GM19023 (cell line): ENCODE measurements around the gene TYMS.

ENCODE experiments used
- ATAC-seq: cut with Tn5 transposase; IDR thresholded peaks from one replicate; pipeline ENCODE4 v1.9.1; 2021; ENCODE audit warnings: mild to moderate bottlenecking, moderate library complexity; ENCODE audit not compliant: unreplicated experiment

The TYMS gene

DNA sequence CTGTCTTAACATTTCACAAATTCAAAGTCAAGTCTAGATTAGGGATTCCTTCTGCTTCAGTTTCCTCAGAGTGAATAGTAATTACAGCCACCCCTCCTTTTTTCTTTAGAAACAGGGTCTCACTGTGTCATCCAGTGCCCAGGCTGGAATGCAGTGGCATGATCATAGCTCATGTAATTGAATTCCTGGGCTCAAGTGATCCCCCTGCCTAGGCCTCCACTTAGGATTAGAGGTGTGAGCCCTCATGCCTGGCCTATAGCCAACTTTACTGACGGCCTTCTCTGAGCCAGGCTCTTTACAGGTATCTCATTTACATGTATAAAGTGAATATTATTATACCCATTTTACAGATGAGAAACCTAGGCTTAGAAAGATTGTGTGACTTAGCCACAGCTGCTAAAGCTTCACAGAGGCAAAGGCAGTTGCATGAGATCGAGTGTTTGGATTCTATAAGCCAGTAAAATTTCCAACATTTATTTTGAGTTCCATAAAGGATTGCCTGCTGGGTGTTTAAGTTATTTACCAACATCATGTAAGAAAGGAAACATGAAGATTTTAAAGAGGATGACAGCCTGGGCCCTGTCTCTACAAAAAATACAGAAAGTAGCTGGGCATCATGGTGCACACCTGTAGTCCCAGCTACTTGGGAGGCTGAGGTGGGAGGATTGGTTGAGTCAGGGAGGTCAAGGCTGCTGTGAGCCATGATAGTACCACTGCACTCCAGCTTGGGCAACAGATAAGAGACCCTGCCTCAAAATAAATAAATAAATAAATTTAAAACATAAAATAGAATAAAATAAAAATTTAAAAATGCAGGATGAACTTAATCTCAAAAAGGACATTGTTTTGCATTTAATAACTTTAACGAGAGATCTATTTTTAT, 53.2 kb downstream of the TYMS start:
- no peak for ATAC-seq

DNA sequence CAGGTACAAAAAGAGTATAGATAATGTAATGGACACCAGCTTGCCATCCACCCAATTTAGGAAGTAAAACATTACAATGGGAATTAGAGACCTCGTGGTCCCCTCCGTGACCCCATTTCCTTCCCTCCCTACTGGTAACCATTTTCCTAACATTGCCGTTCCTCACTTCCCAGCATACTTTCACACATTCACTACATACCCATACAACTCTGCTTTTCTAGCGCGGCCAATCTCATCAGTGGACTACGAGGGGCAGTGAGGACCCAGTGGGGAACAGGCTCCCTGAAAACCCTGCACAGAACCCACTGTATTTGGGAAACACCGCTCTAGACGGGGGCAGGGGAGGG, 53.8 kb downstream of the TYMS start:
- peak; percentile 7 for ATAC-seq

DNA sequence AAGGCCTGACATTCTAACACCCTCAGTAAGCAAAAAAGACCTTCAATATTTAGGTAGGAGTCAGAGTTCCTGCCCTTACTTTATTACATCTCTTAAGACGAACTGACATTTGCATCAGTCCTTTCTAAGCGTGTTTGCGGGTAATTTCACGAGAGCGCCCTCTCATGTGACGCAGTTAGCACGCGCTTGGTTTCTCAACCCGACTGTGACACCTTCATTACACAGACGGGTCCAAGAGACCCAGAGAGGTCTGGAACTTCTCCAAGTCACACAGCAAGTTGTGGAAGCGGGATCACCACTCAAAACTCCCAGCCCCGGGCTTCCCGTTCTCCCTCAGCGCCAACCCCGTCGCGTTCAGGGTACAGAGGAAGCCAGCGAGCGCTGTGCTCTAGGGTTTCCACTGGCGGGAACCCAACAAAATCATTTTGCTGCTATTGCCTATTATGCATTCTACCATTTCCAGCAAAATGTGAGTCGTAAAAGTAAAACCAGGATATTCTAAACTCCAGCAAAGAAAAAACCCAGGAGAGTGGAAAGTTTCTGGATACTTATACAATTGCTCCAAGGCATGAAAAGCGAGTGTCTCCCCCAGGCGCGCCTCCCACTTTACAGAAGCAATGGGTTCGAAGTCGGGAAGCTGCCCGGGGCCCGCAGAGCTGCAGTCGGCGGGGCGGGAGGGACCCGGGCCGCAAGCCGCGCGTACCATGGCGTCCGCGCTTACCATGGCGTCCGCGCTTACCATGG, 54.4 kb downstream of the TYMS start:
- ATAC-seq: peak; percentile 57

DNA sequence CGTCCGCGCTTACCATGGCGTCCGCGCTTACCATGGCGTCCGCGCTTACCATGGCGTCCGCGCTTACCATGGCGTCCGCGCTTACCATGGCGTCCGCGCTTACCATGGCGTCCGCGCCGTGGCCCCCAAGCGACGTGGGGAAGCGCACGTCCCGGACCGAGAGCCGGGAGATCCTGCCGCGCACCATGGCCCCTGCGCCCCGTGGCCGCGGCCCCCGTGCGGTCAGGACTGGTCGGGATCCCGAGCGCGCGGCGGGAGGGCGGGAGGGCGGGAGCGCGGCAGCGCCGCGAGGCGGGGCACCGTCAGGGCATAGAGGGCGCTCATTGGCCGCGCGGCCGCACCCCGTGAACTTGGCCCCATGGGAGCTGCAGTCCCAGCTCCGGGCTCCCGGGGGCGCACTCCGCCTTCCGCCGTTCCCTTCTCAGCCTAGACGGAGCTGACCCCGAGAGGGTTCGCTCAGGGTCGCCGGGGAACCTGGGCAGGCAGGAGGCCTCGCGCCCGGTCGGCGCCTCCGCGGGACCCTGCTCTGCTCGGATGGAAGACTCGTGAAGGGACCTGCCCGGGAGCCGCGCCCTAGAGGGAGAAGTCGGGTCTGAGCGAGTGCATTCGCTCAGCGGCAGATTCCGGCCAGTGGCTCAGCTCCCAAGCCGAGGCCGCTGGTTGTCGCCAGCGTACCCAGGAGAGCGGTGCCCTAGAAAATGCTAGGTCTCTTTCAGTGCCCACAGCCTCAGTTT, 55.1 kb downstream of the TYMS start, which contains the start of gene ENOSF1:
TSS of gene ENOSF1 (minus strand) at position 230 of the 734 bp plus-strand sequence. CDS start at position 187, 43 bp downstream.
- ATAC-seq: peak; percentile 90

DNA sequence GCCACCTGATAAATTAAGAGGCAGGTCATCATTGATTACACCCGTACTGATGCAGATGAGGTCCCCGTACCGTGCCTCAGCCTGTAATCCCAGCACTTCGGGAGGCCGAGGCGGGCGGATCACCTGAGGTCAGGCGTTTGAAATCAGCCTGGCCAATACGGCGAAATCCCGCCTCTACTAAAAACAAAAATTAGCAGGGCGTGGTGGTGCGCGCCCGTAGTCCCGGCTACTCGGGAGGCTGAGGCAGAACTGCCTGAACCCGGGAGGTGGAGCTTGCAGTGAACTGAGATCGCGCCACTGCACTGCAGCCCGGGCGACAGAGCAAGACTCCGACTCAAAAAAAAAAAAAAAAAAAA, 55.7 kb downstream of the TYMS start:
- no peak for ATAC-seq

DNA sequence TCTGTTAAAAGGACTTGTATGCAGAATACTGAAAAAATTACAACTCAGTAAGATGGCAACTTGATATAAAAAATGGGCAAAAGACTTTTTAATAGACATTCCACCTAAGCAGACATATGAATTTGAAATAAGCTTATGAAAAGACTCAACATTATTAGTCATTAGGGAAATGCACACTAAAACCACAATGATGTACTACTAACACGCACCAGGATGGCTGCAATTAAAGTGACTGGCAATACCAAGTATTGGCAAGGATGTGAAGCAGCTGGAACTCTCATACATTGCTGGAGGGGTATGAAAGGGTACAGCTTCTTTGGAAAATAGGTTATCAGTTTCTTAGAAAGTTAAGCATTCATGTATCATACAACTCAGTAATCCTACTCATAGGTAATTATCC, 58.2 kb downstream of the TYMS start:
- no peak for ATAC-seq

DNA sequence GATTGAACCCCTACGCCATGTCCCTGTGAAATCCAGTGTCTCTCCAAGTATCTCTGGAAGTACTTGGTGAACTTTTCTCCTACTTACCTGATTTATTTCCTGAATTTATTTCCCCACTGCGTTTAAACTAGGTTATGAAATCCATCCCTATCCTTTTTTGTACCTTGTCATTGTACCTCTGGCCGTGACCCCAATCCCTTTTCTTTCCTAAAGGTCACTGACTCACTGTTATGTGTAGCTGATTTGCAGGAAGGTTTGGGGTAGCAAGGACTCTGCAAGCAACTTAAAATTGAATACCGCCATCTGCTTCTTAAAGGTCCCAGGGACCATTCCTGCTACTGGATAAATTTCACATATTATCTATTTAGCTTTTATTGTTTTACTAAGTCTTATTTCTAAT, 59.5 kb downstream of the TYMS start:
- ATAC-seq: no peak
